DOHH2 (cell line): ENCODE measurements around the gene NT5C1A.

ENCODE experiments used
- EZH2phosphoT487 ChIP-seq: fragments of 200-600 bp; sonication (generic); IDR thresholded peaks from 2 replicates; pipeline ENCODE4 v1.6.1; 2017; ENCODE audit warnings: borderline replicate concordance, mild to moderate bottlenecking, antibody characterized with exemption, low read length, moderate library complexity, mixed read lengths
- TF ChIP-seq, protein P1 (sequence below): fragments of 200-600 bp; sonication (generic); IDR thresholded peaks from one replicate; pipeline ENCODE4 v1.5.1; 2014; ENCODE audit warnings: antibody characterized with exemption, mild to moderate bottlenecking, low read depth, low read length; ENCODE audit not compliant: poor library complexity, severe bottlenecking

DNA sequence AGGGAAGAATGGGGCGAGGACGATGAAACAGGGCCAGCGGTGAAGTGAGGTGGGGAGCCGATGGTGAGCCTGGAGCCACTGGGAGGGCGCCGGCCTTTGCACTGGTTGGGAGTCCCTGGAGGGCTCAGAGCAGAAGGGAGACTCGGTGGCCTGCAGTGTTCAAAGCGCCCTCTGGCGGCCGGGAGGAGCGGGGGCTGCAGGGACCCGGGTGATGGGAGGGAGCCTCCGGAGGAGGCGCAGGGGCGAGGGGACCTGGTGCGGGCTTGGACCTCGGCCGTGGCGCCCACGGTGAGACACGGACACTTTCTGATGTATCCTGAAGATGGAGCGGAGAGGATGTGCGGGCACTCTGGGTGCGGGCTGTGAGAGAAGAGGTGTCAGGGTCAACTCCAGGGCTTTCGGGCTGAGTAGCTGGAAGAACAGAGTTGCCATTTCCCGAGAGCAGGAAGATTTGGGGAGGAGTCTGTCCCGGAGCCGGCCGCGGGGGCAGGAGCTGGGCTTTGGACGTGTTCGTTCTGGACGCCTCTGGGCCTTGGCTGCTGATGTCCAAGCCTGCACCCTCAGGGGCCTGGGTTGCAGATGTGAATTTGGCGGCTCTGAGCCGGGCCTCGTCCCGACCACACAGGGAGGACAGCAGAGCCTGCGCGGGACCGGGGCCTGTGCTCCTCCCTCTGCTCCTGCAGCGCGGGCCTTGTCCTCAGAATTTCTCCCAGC, 62.1 kb downstream of the NT5C1A start:
- TF ChIP-seq, protein P1, sequence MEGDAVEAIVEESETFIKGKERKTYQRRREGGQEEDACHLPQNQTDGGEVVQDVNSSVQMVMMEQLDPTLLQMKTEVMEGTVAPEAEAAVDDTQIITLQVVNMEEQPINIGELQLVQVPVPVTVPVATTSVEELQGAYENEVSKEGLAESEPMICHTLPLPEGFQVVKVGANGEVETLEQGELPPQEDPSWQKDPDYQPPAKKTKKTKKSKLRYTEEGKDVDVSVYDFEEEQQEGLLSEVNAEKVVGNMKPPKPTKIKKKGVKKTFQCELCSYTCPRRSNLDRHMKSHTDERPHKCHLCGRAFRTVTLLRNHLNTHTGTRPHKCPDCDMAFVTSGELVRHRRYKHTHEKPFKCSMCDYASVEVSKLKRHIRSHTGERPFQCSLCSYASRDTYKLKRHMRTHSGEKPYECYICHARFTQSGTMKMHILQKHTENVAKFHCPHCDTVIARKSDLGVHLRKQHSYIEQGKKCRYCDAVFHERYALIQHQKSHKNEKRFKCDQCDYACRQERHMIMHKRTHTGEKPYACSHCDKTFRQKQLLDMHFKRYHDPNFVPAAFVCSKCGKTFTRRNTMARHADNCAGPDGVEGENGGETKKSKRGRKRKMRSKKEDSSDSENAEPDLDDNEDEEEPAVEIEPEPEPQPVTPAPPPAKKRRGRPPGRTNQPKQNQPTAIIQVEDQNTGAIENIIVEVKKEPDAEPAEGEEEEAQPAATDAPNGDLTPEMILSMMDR = peak; percentile 96
- no peak for TF ChIP-seq EZH2phosphoT487
